SU-DHL-6 (cell line): ENCODE results near the gene COL4A3.

Experiments
- H2AFZ ChIP-seq: fragments of 200-600 bp; sonication (generic); 2 replicates; pipeline ENCODE4 v1.6.1; 2014; ENCODE audit warnings: low read depth, mild to moderate bottlenecking, moderate library complexity, mixed read lengths, antibody characterized with exemption, low read length; ENCODE audit not compliant: severe bottlenecking
- H3F3A ChIP-seq: fragments of 200-600 bp; shearing (Covaris generic); 2 replicates; pipeline ENCODE4 v1.6.0; 2016; ENCODE audit warnings: antibody characterized with exemption, mild to moderate bottlenecking; ENCODE audit not compliant: insufficient read depth
- H3K27ac ChIP-seq: fragments of 200-600 bp; sonication (generic); 2 replicates; pipeline ENCODE4 v1.5.1; 2016; ENCODE audit warnings: low read depth, mild to moderate bottlenecking, low read length, moderate library complexity, mixed read lengths
- H3K27me3 ChIP-seq: fragments of 200-600 bp; sonication (generic), shearing (Covaris generic); 2 replicates; pipeline ENCODE4 v1.6.0; 2014; ENCODE audit warnings: mild to moderate bottlenecking, low read length
- H3K36me3 ChIP-seq: fragments of 200-600 bp; sonication (generic); 2 replicates; pipeline ENCODE4 v1.6.1; 2014; ENCODE audit warnings: mild to moderate bottlenecking, low read length, mixed read lengths
- H3K4me2 ChIP-seq: fragments of 300-600, 200-600 bp; shearing (Covaris generic), sonication (generic); 2 replicates; pipeline ENCODE4 v1.6.0; 2014; ENCODE audit warnings: low read length, low read depth, mild to moderate bottlenecking; ENCODE audit not compliant: poor library complexity, severe bottlenecking
- H3K4me3 ChIP-seq: fragments of 200-600 bp; sonication (generic); 2 replicates; pipeline ENCODE4 v1.5.1; 2014; ENCODE audit warnings: antibody characterized with exemption, low read length, mild to moderate bottlenecking, mixed read lengths; ENCODE audit not compliant: insufficient read depth, poor library complexity, severe bottlenecking
- H3K79me2 ChIP-seq: fragments of 200-600 bp; sonication (generic); 2 replicates; pipeline ENCODE4 v1.6.1; 2014; ENCODE audit warnings: mild to moderate bottlenecking, low read length, moderate library complexity; ENCODE audit not compliant: insufficient read depth
- H3K9ac ChIP-seq: fragments of 200-600 bp; sonication (generic); 2 replicates; pipeline ENCODE4 v1.7.0; 2014; ENCODE audit warnings: mild to moderate bottlenecking, low read length
- H3K9me2 ChIP-seq: fragments of 200-600 bp; sonication (generic); replicated peaks from 2 replicates; pipeline ENCODE4 v1.6.1; 2014; ENCODE audit warnings: low read length; ENCODE audit not compliant: insufficient read depth
- H3K9me3 ChIP-seq: fragments of 200-600 bp; sonication (generic); 2 replicates; pipeline ENCODE4 v1.6.1; 2014; ENCODE audit warnings: low read length, mixed read lengths; ENCODE audit not compliant: insufficient read depth
- H4K20me1 ChIP-seq: fragments of 200-600 bp; sonication (generic); 2 replicates; pipeline ENCODE4 v1.6.1; 2014; ENCODE audit warnings: low read depth, mild to moderate bottlenecking, antibody characterized with exemption, low read length, moderate library complexity, mixed read lengths
- EZH2phosphoT487 ChIP-seq: fragments of 200-600 bp; sonication (generic), shearing (Covaris generic); conservative IDR thresholded peaks from 2 replicates; pipeline ENCODE4 v1.6.1; 2018; ENCODE audit warnings: mild to moderate bottlenecking, antibody characterized with exemption, low read length, moderate library complexity, mixed read lengths
- TF ChIP-seq, protein P1 (sequence below): fragments of 200-600 bp; sonication (generic); IDR thresholded peaks from one replicate; pipeline ENCODE4 v1.5.1; 2017; ENCODE audit warnings: antibody characterized with exemption, mild to moderate bottlenecking, low read length, moderate library complexity; ENCODE audit not compliant: insufficient read depth, poor library complexity, severe bottlenecking

COL4A3 gene

DNA sequence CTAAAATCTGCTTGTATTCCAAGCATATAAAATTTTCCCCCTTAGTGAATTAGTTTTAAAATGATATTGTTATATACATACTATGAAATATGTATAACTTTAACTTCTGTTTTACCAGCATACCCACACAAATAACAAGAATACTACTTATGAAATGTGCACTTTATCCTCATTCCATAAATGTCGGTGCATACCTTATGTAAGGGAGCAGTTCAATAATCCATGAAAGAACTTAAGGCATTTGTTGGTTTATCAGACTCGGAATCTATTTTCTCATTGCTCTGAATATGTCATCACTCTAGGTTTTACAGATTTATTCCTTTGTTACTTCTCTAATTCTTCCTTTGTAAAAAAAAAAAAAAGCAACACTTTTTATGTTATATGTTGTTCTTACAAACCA is 148.2 kb downstream of the COL4A3 start:
- H3K79me2 ChIP-seq: no peaks in the 10 kb centered on the region
- H3K9me3 ChIP-seq: no peaks in the 10 kb centered on the region
- H3K4me3 ChIP-seq: no peak overlapping the region
- no peaks in the 10 kb centered on the region for H3K36me3 ChIP-seq
- no peak for TF ChIP-seq EZH2phosphoT487
- TF ChIP-seq, protein P1, sequence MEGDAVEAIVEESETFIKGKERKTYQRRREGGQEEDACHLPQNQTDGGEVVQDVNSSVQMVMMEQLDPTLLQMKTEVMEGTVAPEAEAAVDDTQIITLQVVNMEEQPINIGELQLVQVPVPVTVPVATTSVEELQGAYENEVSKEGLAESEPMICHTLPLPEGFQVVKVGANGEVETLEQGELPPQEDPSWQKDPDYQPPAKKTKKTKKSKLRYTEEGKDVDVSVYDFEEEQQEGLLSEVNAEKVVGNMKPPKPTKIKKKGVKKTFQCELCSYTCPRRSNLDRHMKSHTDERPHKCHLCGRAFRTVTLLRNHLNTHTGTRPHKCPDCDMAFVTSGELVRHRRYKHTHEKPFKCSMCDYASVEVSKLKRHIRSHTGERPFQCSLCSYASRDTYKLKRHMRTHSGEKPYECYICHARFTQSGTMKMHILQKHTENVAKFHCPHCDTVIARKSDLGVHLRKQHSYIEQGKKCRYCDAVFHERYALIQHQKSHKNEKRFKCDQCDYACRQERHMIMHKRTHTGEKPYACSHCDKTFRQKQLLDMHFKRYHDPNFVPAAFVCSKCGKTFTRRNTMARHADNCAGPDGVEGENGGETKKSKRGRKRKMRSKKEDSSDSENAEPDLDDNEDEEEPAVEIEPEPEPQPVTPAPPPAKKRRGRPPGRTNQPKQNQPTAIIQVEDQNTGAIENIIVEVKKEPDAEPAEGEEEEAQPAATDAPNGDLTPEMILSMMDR: no peak
- H3K27me3 ChIP-seq: no peaks in the 10 kb centered on the region
- H3F3A ChIP-seq: no peaks in the 10 kb centered on the region
- H2AFZ ChIP-seq: no peak overlapping the region
- H3K27ac ChIP-seq: no peak overlapping the region
- H4K20me1 ChIP-seq: no peaks in the 10 kb centered on the region
- no peak overlapping the region for H3K9ac ChIP-seq
- no peak overlapping the region for H3K4me2 ChIP-seq
- H3K9me2 ChIP-seq: no peaks in the 10 kb centered on the region

DNA sequence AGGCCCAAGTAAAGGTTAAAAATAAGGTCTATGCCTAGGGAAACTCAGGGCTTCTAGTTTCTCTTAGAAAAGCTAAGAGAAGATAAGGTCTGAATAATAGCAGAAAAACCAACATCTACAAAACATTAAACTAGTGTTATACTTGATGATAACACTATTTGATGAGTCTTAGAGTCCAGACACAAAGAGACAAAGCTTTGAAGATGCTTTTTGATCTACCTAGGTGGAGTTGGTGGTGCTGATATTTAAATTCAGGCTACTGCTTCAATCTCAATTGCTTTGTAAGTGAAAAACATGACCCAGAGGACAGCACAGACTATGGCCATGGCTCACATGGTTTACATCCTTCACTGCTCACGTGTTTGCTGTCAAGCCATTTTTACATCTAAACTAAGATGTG is 148.9 kb downstream of the COL4A3 start:
- H3K4me3 ChIP-seq: no peak overlapping the region

DNA sequence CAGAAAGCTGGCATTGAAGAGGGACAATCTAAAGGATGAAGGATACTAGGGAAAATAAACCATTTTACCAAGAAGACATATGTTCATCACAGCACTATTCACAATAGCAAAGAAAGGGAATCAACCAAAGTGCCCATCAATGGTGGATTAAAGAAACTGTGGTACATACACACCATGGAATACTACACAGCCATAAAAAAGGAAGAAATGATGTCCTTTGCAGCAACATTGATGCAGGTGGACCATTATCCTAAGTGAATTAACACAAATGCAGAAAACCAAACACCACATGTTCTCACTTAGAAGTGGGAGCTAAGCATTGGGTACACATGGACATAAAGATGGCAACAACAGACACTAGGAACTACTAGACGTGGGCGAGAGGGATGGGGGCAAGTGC is 153.4 kb downstream of the COL4A3 start:
- Histone ChIP-seq H3K27me3 (no peaks in the 10 kb centered on the region), H3K36me3 (no peaks in the 10 kb centered on the region), H3K9me2 (no peaks in the 10 kb centered on the region), H3K4me2 (no peak overlapping the region), H3K4me3 (no peak overlapping the region), H3K27ac (no peak overlapping the region), H3K9ac (no peak overlapping the region), H3K9me3 (no peaks in the 10 kb centered on the region), H3K79me2 (no peaks in the 10 kb centered on the region), H4K20me1 (no peaks in the 10 kb centered on the region), H2AFZ (no peak overlapping the region), H3F3A (no peaks in the 10 kb centered on the region)
- TF ChIP-seq, protein P1: no peak
- no peak for TF ChIP-seq EZH2phosphoT487

More for the DNA sequence above, 148.9 kb downstream of the COL4A3 start:
- Histone ChIP-seq H3K79me2 (no peaks in the 10 kb centered on the region), H3K9ac (no peak overlapping the region), H4K20me1 (no peaks in the 10 kb centered on the region), H3F3A (no peaks in the 10 kb centered on the region), H3K27me3 (no peaks in the 10 kb centered on the region), H3K9me3 (no peaks in the 10 kb centered on the region), H3K9me2 (no peaks in the 10 kb centered on the region), H2AFZ (no peak overlapping the region), H3K4me2 (no peak overlapping the region), H3K27ac (no peak overlapping the region), H3K36me3 (no peaks in the 10 kb centered on the region)
- TF ChIP-seq, protein P1: no peak
- no peak for TF ChIP-seq EZH2phosphoT487
